HG03108 (cell line): Measurements from ENCODE around the gene MSL1.
A peak's percentile ranks its signal among the peaks of the same experiment; 100 is the strongest.

Experiments
- ATAC-seq: cut with Tn5 transposase; IDR thresholded peaks from one replicate; pipeline ENCODE4 v1.9.1; 2021; ENCODE audit warnings: moderate library complexity; ENCODE audit not compliant: unreplicated experiment

MSL1 gene

GRCh38 chr17:40090237-40091119, 31.3 kb upstream of the MSL1 start:
- no peak for ATAC-seq

GRCh38 chr17:40091691-40092397, 29.9 kb upstream of the MSL1 start:
- no peak for ATAC-seq

DNA sequence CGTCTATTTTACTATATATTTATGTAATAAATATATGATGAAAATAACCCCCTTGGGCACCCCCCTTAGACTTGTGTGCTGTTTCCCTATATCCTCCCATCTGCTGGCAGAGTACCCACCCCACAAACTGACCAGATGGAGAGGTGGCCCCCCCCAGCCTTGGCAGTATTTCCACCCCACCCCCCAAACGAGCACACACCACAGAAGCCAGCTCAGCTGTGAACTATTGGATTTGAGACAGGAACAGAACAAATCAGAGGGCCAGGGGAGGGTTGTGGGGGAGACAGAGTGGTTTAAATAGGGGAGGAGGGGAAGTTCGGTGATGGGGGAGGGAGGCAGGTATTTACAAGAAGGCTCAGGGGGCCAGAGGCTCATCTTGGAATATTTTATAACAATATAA, 29.2 kb upstream of the MSL1 start:
- ATAC-seq, result no peak

DNA sequence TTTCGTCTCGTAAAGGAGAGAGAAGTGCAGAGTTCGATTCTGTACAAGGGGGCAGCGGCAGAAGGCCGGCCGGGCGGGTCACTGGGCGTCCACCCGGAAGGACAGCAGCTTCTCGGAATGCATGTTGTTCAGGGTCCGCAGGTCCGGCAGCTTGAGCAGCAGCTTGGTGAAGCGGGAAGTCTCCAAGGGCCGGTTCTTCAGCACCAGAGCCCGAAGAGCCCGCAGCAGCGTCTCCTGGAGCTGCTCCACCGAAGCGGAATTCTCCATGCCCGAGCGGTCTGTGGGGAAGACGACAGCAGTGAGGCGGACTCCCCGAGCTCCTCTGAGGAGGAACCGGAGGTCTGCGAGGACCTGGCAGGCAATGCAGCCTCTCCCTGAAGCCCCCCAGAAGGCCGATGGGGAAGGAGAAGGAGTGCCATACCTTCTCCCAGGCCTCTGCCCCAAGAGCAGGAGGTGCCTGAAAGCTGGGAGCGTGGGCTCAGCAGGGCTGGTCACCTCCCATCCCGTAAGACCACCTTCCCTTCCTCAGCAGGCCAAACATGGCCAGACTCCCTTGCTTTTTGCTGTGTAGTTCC, 28.7 kb upstream of the MSL1 start:
- ATAC-seq, result no peak

DNA sequence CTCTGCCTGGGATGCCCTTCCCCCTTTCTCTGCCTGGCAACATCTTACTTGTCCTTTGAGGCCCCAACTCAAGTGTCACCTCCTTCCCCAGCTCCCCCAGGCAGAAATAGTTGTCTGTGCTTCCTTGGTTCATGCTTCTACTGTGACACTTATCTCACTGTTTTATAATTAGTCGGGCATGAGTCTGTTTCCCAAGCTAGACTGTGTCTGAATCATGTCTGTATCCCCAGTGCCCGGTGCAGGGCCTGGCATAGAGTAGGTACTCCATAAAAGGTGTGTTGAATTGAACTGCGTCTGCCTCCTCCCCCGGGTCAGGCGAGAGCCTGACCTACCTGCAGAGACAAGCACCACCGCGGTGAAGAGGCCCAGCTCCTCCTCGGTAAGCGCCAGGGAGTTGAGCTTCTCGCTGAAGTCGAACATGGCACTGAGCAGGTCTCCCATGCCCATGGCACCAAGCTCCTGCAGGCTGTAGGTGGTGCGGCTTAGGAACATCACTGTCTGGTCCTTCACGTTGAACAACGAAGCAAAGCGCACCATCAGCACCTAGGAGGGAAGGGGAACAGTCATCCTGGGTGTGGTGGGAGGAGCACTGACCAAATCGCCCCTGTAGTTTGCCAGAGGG, 28.1 kb upstream of the MSL1 start:
- ATAC-seq, result no peak

DNA sequence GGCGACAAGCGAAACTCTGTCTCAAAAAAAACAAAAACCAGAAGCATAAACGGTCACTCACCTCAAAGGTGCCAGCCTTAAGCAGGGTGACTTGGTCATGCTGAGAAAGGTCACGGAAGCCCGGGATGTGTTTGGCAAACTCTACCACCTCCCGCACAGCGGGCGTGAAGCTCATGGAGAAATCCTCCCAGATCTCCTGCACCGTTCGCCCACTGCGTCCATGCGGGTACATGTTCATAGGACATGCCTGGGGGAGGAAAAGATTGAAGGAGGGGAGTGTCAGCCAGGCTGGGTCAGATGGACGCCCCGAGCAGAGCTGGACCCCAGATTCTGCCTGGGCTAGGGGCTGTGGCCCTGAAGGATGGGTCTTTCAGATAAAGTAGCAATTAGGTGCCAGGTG, 26.9 kb upstream of the MSL1 start:
- no peak for ATAC-seq

GRCh38 chr17:40095351-40095943, 26.3 kb upstream of the MSL1 start:
- no peak for ATAC-seq

DNA sequence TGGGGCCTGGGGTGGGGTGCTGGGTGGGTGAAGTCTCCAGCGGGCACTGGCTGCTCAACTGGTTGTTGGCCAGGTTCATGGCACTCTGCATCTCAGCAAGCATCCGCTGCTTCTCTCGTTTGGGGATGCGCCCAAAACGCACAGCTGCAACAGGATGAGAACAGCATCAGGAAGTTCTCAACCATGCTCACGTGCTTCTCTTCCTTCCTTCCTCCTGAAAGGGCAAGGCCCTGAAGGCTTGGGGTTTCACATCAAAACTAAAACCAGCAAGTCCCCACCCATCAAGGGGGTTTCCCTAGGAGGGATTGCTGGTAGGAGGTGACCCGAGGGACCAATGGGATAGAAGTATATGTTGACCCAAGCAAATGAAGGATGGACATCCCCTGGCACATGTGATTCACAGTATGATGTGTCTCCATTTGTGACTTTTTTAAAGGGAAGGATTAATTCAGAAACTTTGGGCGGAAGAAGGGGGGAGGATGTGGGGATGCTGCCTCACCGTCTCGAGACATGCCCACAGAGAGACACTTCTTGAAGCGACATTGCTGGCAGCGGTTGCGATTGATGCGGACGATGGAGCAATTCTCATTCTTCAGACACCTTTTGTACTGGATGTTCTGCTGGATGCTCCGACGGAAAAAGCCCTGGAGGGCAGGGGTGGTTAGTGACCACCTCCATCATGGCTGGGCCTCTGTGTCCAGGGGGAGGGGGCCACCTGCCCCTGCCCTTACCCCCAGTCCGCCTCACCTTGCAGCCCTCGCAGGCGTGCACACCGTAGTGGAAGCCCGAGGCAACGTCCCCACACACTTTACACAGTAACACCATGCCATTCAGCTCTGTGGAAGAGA, 25.6 kb upstream of the MSL1 start:
- ATAC-seq, result peak; percentile 43

DNA sequence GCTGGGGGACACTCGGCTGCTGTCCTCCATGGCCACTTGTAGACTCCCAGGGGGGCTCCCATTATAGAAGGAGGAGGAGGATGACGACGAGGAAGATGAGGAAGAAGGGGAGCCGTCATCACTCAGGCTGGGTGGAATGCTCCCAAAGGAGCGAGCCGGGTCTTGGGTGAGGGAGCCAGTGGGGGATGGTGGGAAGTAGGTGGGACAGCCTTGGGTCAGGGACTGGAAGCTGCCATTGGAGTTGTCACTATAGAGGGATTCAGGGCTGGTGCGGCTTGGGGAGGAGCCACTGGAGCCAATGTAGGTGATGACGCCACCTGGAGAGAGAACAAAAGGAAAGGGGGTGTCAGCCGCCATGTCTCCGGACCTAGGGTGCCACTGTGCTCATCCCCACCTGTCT, 24.7 kb upstream of the MSL1 start:
- no peak for ATAC-seq

DNA sequence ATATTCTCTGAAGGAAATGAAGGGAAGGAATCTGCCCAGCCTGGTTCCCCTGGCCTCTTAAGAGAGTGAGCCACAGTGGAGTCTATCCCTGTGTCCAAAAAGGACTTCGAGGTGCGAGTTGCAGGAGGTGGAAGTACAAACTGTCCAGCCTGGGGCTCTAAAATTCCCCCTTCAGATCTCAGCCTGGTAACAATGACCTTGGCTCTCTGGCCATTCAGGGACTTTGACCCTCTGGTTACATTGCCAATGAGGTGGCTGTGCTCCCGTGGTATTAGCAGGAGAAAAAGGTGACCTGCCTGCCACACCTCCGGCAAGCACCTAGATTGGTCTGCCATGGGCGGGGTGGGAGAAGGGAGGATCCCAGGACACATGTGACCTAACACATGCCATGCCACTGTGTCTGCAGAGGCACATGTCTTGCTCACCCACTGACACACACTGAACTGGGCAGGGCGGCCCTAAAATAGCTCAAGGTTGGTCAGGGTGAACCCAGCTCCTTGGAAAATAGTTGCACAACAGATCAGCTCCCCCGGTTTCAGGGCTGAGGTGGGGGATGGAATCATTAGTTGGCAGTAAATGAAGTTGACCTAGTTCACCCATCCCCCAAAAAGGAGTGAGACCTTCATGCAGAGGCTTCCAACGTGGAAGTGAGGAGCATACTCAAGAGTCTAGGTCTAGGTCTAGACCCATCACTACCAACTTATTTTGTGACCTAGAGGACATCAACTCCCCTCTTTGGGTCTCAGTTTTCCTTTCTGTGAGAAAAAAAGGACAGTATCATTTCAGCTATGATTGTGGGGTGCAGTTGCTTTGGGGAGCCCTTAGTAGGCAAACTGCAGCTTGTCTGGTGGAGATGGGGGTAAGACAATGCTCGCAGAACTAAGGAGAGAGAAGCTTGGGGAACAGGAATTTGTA, 23.6 kb upstream of the MSL1 start:
- no peak for ATAC-seq

DNA sequence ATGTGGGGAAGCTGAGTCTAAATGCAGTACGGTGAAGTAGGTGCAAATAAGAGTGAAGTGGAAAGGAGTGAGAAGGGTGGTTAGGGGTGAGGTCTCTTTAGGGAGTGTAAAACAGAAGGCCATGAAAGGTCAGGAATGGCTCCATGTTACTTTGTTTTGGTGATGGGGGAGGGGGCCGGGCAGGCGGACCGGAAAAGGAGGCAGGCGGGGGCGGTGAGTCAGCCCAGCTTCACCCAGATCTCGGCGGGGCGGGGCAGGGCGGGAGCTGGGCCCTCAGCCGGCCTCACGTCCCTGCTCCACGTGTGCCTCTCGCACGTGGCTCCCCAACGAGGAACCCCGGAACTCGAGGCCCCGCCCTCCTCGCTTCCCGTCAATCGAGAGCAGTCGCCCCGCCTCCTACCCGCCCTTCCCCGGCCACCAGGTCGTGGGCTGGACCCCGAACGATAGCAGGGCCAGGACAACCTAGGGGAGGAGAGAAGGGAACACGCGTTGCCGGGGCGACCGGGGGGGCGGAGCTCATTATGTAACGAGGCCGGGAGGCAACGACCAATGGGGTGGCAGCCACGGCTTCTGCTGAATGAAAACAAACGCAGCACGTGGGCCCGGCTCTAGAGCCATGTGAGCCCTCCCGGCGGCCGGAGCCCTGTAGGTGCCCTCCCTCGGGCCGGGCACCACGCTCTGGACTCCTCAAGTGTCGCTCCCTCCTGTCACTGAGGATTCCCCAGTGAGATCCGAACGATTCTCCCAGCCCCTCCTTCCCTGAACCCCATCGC, 22.7 kb upstream of the MSL1 start:
- ATAC-seq, result peak; percentile 44

GRCh38 chr17:40099619-40100418, 22.0 kb upstream of the MSL1 start:
- ATAC-seq, result no peak

DNA sequence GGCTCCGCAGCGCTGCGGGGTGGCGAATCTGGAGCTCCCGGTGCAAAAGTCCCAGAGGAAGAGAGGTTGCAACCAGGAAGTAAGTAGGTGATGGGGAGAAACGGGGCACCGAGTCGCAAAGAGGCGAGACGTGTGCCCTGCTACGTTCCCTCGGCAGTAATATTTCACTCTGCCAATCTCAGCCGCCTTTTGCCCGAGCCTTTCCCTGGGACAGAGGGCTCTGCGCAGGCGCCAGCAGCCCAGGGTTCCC, 21.4 kb upstream of the MSL1 start, which contains the start of gene NR1D1:
NR1D1 (minus strand) TSS at position 171 of the 250 bp plus-strand sequence. CDS start 495 bp downstream, outside the sequence.
- no peak for ATAC-seq

- ATAC-seq, result peak; percentile 25
Observed at GRCh38 chr17:40100669-40101366, 21.0 kb upstream of the MSL1 start.

DNA sequence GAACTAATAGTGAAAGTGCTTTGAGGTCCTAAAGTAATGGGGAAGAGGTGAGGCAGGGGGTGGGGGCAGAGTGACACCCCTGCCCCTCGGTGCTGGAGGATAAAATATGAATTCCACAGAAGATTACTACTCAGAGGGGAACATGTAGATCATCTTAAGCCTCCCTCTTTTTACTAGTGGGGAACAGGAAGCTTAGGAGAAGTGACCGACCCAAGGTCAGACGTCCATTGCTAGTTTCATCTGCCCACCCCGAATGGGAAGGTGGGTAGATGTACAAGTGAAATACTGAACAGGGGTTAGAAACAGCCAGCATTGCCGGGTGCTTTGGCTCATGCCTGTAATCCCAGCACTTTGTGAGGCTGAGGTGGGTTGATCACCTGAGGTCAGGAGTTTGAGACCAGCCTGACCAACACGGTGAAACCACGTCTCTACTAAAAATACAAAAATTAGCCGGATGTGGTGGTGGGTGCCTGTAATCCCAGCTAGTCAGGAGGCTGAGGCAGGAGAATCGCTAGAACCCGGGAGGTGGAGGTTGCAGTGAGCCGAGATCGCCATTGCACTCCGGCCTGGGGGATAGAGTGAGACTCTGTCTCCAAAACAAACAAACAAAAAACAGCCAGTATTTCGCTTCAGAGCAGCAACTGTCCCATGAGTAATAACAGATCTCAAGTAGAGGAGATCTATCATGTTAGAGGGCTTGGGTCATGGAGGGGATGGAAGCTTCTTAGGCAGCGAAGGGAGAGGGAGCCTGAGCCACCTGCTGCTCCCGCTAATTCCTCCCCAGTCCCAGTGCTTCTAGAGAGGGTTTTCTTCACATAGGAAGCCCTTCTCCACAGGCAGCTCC, 20.2 kb upstream of the MSL1 start:
- ATAC-seq, result no peak

GRCh38 chr17:40103071-40103661, 18.6 kb upstream of the MSL1 start:
- ATAC-seq, result no peak
